DOHH2 (cell line): Measurements from ENCODE around the gene CHCHD6.

Source experiments
- EZH2phosphoT487 ChIP-seq: fragments of 200-600 bp; sonication (generic); IDR thresholded peaks from 2 replicates; pipeline ENCODE4 v1.6.1; 2017; ENCODE audit warnings: borderline replicate concordance, mild to moderate bottlenecking, antibody characterized with exemption, low read length, moderate library complexity, mixed read lengths
- TF ChIP-seq, protein P1 (sequence below): fragments of 200-600 bp; sonication (generic); IDR thresholded peaks from one replicate; pipeline ENCODE4 v1.5.1; 2014; ENCODE audit warnings: antibody characterized with exemption, mild to moderate bottlenecking, low read depth, low read length; ENCODE audit not compliant: poor library complexity, severe bottlenecking

DNA sequence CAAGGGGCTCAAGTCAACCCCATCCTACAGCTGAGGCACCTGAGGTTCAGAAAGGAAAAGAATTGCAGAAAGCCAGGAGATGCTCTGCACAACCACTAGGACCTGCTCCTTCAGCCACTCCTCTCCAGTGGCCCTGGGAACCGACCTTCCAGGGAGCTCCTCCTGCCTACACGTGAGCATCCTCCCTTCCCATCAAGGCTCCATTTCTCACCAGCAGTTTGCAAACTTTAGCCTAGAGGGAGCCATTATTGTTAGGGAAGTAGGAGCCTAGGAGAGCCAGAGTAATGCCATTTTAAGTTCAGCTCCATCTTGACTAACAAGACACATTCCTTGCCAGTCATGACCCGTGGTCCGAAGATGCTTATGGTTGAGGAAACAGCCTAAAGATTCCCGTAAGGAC lies 11.2 kb upstream of the CHCHD6 start:
- TF ChIP-seq, protein P1, sequence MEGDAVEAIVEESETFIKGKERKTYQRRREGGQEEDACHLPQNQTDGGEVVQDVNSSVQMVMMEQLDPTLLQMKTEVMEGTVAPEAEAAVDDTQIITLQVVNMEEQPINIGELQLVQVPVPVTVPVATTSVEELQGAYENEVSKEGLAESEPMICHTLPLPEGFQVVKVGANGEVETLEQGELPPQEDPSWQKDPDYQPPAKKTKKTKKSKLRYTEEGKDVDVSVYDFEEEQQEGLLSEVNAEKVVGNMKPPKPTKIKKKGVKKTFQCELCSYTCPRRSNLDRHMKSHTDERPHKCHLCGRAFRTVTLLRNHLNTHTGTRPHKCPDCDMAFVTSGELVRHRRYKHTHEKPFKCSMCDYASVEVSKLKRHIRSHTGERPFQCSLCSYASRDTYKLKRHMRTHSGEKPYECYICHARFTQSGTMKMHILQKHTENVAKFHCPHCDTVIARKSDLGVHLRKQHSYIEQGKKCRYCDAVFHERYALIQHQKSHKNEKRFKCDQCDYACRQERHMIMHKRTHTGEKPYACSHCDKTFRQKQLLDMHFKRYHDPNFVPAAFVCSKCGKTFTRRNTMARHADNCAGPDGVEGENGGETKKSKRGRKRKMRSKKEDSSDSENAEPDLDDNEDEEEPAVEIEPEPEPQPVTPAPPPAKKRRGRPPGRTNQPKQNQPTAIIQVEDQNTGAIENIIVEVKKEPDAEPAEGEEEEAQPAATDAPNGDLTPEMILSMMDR, result no peak
- no peak for TF ChIP-seq EZH2phosphoT487
